Erythroblast (primary cell): ENCODE results near the gene DIAPH2.

ENCODE experiments used
- GATA1 ChIP-seq: IDR thresholded peaks from 2 replicates; pipeline ENCODE4 v1.6.1; 2011; ENCODE audit warnings: low read depth, mild to moderate bottlenecking, control low read depth, low read length, moderate library complexity
- POLR2A ChIP-seq: IDR thresholded peaks from 2 replicates; pipeline ENCODE4 v1.6.1; 2011; ENCODE audit warnings: mild to moderate bottlenecking, low read length

DNA sequence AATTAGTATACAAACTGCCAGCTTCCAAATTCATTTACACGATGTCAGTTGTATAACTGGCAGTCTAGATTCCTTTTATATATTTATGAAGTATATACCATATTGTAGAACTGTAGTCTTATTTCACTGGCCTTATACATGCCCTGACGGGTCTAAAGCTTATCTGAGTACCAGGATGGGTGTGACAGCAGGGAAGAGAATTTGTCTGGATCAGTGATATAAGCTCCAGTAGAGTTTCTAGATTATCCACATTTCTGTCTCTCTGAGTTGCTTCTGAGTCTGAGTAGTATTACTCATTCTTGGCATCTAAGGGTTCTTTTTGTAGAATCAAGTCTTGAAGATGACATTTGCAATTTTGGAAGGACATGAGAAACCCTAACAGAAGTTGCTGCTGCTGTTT lies 300.4 kb downstream of the DIAPH2 start:
- TF ChIP-seq POLR2A (no peak), GATA1 (no peak)
